ENCODE measurements around the gene ADAMTSL4. TPM values are rescaled to one million over a fixed set of nuclear protein-coding genes. Genes with fewer than 3 reads are reported as not detected.

ADAMTSL4 gene
- total RNA-seq: 10 to 100 TPM in 2 of 8 experiments, 1 to 10 TPM in 4, under 1 TPM in 2; 0.75 to 45.8 (median 4.9) TPM

- in situ Hi-C loops (cut with MboI; ENCODE audit: low pct_unique_long_range_greater_than_20kb in 2 of 9, low sequenced_read_pairs in 9 of 9, unreplicated experiment in 9 of 9): no loop called here
- WGBS, 10 experiments: 0 to 18% (median 5%) methylated on average over 1 to 22 of the region's 91 CpGs; no CpG with 5 or more reads in 4 of the 10 experiments
- peak within 1 kb of the TSS; percentile 35 to 48 (median 39) for H3K4me3 ChIP-seq
- H3K4me1 ChIP-seq (replicated peaks in 1 of 2): peaks cover 0 to 10% of the 10 kb centered on the region in 2 donors
- peak; percentile 45 to 85 (median 80) for ATAC-seq (replicated peaks in 6 of 8)
- H3K27ac ChIP-seq: peak within 1 kb of the TSS in 1 of 2 donors; percentile 7
Observed at GRCh38 chr1:150548632-150549495, at the start of gene ADAMTSL4. Gene ADAMTSL4 (plus strand): TSS chr1:150549408. CDS start chr1:150552289, 2,881 bp downstream.

- 67 to 100% (median 92%) methylated on average over 1 to 5 of the region's 6 CpGs; no CpG with 5 or more reads in 3 of the 10 experiments for WGBS, 10 experiments
- in situ Hi-C loops (cut with MboI; ENCODE audit: low pct_unique_long_range_greater_than_20kb in 2 of 9, low sequenced_read_pairs in 9 of 9, unreplicated experiment in 9 of 9): no loop called here
- Histone ChIP-seq H3K4me1 (replicated peaks in 1 of 2) (peaks cover 17 to 19% of the 10 kb centered on the region in 2 donors), H3K4me3 (no peak overlapping the region), H3K27ac (no peak overlapping the region)
- no peak for ATAC-seq (replicated peaks in 6 of 8)
Observed at GRCh38 chr1:150505431-150505830, 43.8 kb upstream of the ADAMTSL4 start.

GRCh38 chr1:150507912-150508864 lies 41.0 kb upstream of the ADAMTSL4 start, which contains the start of gene ECM1:
Gene ECM1 (plus strand): TSS chr1:150508109. CDS start chr1:150508210, 101 bp downstream.
- peak; percentile 80 to 95 (median 86) for ATAC-seq (replicated peaks in 6 of 8)
- 0 to 60% (median 28%) methylated on average over 1 to 6 of the region's 7 CpGs; no CpG with 5 or more reads in 3 of the 10 experiments for WGBS, 10 experiments
- in situ Hi-C loops (cut with MboI; ENCODE audit: low pct_unique_long_range_greater_than_20kb in 2 of 9, low sequenced_read_pairs in 9 of 9, unreplicated experiment in 9 of 9): no loop called here
- Histone ChIP-seq H3K4me1 (replicated peaks in 1 of 2) (peaks cover 17 to 19% of the 10 kb centered on the region in 2 donors), H3K27ac (peak within 1 kb of the TSS; percentile 26 to 81), H3K4me3 (no peak within 1 kb of the TSS)

GRCh38 chr1:150508982-150509381 lies 40.2 kb upstream of the ADAMTSL4 start:
- Histone ChIP-seq H3K4me1 (replicated peaks in 1 of 2) (peaks cover 17 to 19% of the 10 kb centered on the region in 2 donors), H3K27ac (peak overlapping the region in 1 of 2 donors; percentile 81), H3K4me3 (no peak overlapping the region)
- ATAC-seq (replicated peaks in 6 of 8): peak in 2 of 8 experiments; percentile 21 to 39
- 32 to 92% (median 58%) methylated on average over 2 of the region's 4 CpGs; no CpG with 5 or more reads in 6 of the 10 experiments for WGBS, 10 experiments
- in situ Hi-C loops (cut with MboI; ENCODE audit: low pct_unique_long_range_greater_than_20kb in 2 of 9, low sequenced_read_pairs in 9 of 9, unreplicated experiment in 9 of 9): no loop called here

- in situ Hi-C loops (cut with MboI; ENCODE audit: low pct_unique_long_range_greater_than_20kb in 2 of 9, low sequenced_read_pairs in 9 of 9, unreplicated experiment in 9 of 9): no loop called here
- H3K27ac ChIP-seq: no peak overlapping the region
- ATAC-seq (replicated peaks in 6 of 8): no peak
- peaks cover 18 to 19% of the 10 kb centered on the region in 2 donors for H3K4me1 ChIP-seq (replicated peaks in 1 of 2)
- H3K4me3 ChIP-seq: no peak overlapping the region
- 80 to 100% (median 96%) methylated on average over 2 to 11 of the region's 12 CpGs; no CpG with 5 or more reads in 3 of the 10 experiments for WGBS, 10 experiments
Observed at GRCh38 chr1:150511551-150511950, 37.7 kb upstream of the ADAMTSL4 start.

- in situ Hi-C loops (cut with MboI; ENCODE audit: low pct_unique_long_range_greater_than_20kb in 2 of 9, low sequenced_read_pairs in 9 of 9, unreplicated experiment in 9 of 9): no loop called here
- WGBS, 10 experiments: 76 to 100% (median 91%) methylated on average over 2 to 13 of the region's 17 CpGs; no CpG with 5 or more reads in 1 of the 10 experiments
- ATAC-seq (replicated peaks in 6 of 8): no peak
- Histone ChIP-seq H3K27ac (no peak overlapping the region), H3K4me1 (replicated peaks in 1 of 2) (peaks cover 19 to 22% of the 10 kb centered on the region in 2 donors), H3K4me3 (no peak overlapping the region)
Observed at GRCh38 chr1:150511985-150512660, 37.1 kb upstream of the ADAMTSL4 start.

- Histone ChIP-seq H3K4me1 (replicated peaks in 1 of 2) (peaks cover 16 to 18% of the 10 kb centered on the region in 2 donors), H3K27ac (no peak overlapping the region), H3K4me3 (no peak overlapping the region)
- ATAC-seq (replicated peaks in 6 of 8): peak in 1 of 8 experiments; percentile 3
- in situ Hi-C loops (cut with MboI; ENCODE audit: low pct_unique_long_range_greater_than_20kb in 2 of 9, low sequenced_read_pairs in 9 of 9, unreplicated experiment in 9 of 9): no loop called here
- WGBS, 10 experiments: 0 to 100% (median 83%) methylated on average over 1 to 2 of the region's 2 CpGs; no CpG with 5 or more reads in 7 of the 10 experiments
Observed at GRCh38 chr1:150512846-150513245, 36.4 kb upstream of the ADAMTSL4 start.

- no peak overlapping the region for H3K4me3 ChIP-seq
- no peak overlapping the region for H3K27ac ChIP-seq
- WGBS, 10 experiments: 0 to 100% (median 80%) methylated on average over 1 to 6 of the region's 7 CpGs; no CpG with 5 or more reads in 1 of the 10 experiments
- in situ Hi-C loops (cut with MboI; ENCODE audit: low pct_unique_long_range_greater_than_20kb in 2 of 9, low sequenced_read_pairs in 9 of 9, unreplicated experiment in 9 of 9): no loop called here
- H3K4me1 ChIP-seq (replicated peaks in 1 of 2): peaks cover 10 to 12% of the 10 kb centered on the region in 2 donors
- peak in 3 of 8 experiments; percentile 14 to 33 (median 27) for ATAC-seq (replicated peaks in 6 of 8)
Observed at GRCh38 chr1:150513351-150513791, 35.8 kb upstream of the ADAMTSL4 start.

GRCh38 chr1:150514260-150514659 lies 34.9 kb upstream of the ADAMTSL4 start:
- Histone ChIP-seq H3K4me1 (replicated peaks in 1 of 2) (peaks cover 1 to 6% of the 10 kb centered on the region in 2 donors), H3K27ac (no peak overlapping the region), H3K4me3 (no peak overlapping the region)
- no peak for ATAC-seq (replicated peaks in 6 of 8)
- in situ Hi-C loops (cut with MboI; ENCODE audit: low pct_unique_long_range_greater_than_20kb in 2 of 9, low sequenced_read_pairs in 9 of 9, unreplicated experiment in 9 of 9): no loop called here
- 83 to 100% (median 93%) methylated on average over 1 to 5 of the region's 9 CpGs; no CpG with 5 or more reads in 5 of the 10 experiments for WGBS, 10 experiments

- Histone ChIP-seq H3K27ac (peak overlapping the region in 1 of 2 donors; percentile 25), H3K4me3 (peak overlapping the region; percentile 52 to 76 (median 63)), H3K4me1 (replicated peaks in 1 of 2) (peaks cover 0 to 6% of the 10 kb centered on the region in 2 donors)
- 18 to 100% (median 40%) methylated on average over 2 to 19 of the region's 21 CpGs; no CpG with 5 or more reads in 2 of the 10 experiments for WGBS, 10 experiments
- no peak for ATAC-seq (replicated peaks in 6 of 8)
- in situ Hi-C loops (cut with MboI; ENCODE audit: low pct_unique_long_range_greater_than_20kb in 2 of 9, low sequenced_read_pairs in 9 of 9, unreplicated experiment in 9 of 9): no loop called here
Observed at GRCh38 chr1:150514913-150515327, 34.3 kb upstream of the ADAMTSL4 start.

GRCh38 chr1:150515328-150516049 lies 33.7 kb upstream of the ADAMTSL4 start, which contains the start of gene FALEC:
Gene FALEC (plus strand): TSS chr1:150515752.
- WGBS, 10 experiments: 0 to 4% (median 3%) methylated on average over 3 to 26 of the region's 54 CpGs; no CpG with 5 or more reads in 2 of the 10 experiments
- H3K4me1 ChIP-seq (replicated peaks in 1 of 2): peaks cover 0 to 6% of the 10 kb centered on the region in 2 donors
- in situ Hi-C loops (cut with MboI; ENCODE audit: low pct_unique_long_range_greater_than_20kb in 2 of 9, low sequenced_read_pairs in 9 of 9, unreplicated experiment in 9 of 9): no loop called here
- H3K27ac ChIP-seq: peak within 1 kb of the TSS; percentile 61 to 68
- ATAC-seq (replicated peaks in 6 of 8): peak; percentile 79 to 97 (median 95)
- H3K4me3 ChIP-seq: peak within 1 kb of the TSS; percentile 52 to 76 (median 63)
